Dermis blood vessel endothelial cell (primary cell): ENCODE results near the gene HORMAD2. TPM values are rescaled to one million over a fixed set of nuclear protein-coding genes. Genes with fewer than 3 reads are reported as not detected.
A peak's percentile ranks its signal among the peaks of the same experiment; 100 is the strongest.

Source experiments
- DNase-seq: peaks from one replicate; pipeline ENCODE4 v3.0.0; 2010
- total RNA-seq: library from RNA; depleted of rRNA; stranded (reverse); fragments of >200 nt; gene quantifications from 2 replicates; pipeline ENCODE4 v1.2.3, GENCODE V29; 2014

The HORMAD2 gene
- total RNA-seq, 1 donor from 2014 or later, result not detected

DNA sequence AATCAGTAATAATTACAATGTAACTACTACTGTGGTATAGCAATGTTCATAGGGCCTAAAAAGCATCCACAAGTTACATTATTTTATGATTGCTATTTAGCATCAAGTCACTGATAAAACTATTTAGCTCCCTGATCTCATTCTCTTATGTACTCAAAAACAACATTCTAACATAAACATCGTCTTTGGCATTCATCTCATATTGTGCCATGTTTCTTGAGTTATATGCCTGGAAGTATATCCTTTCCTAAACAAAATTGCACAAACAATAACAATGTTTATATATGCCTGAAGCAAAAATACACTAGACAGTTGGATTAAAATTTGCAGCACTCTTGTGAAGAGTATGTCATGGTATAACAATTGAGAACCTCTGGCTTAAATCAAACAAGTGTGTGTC lies 34.1 kb downstream of the HORMAD2 start:
- DNase-seq, result no peak

GRCh38 chr22:30115705-30116104 lies 35.4 kb downstream of the HORMAD2 start:
- no peak for DNase-seq

- peak; percentile 3 for DNase-seq
Observed at GRCh38 chr22:30116362-30117117, 36.3 kb downstream of the HORMAD2 start.

GRCh38 chr22:30117256-30117655 lies 37.0 kb downstream of the HORMAD2 start:
- no peak for DNase-seq

DNA sequence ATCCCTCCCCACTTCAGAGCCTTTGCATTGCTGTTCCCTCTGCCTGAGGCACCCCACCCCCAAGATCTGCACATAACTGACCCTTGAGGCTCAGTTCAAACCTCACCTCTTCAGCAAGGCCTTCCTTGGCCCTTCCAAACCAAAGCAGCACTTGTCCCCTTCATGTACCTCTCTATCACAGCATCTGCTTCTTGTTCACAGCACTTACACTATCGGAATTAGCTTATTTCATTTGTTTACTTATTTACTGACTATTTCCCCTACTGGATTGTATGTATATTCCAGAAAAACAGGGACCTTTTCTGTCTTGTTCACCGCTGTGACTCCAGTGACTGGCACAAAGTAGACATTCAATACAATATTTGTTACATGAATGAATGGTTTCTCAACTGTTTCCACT lies 38.0 kb downstream of the HORMAD2 start:
- no peak for DNase-seq

- DNase-seq, result no peak
Observed at GRCh38 chr22:30121960-30122359, 41.7 kb downstream of the HORMAD2 start.

- DNase-seq, result no peak
Observed at GRCh38 chr22:30123463-30123862, 43.2 kb downstream of the HORMAD2 start.

DNA sequence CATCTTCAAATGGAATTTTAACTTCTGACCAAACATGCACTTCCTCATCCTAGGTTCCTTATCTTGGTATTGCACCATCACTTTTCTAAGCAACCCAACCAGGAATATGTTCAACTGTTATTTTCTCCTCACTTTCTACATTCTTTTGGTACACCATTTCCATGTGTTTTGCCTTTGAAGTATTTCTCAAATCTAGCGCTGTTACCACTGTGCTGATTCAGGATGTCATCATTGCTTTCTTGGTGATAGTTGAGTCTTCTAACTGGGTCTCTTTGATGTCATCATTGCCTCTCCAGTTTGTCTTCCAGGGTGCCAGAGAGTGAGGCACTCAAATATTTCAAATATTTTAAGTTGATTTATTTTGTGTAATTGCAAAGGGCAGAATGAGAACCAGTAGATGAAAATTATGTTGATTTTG lies 47.5 kb downstream of the HORMAD2 start:
- DNase-seq, result no peak

GRCh38 chr22:30128511-30128910 lies 48.2 kb downstream of the HORMAD2 start:
- no peak for DNase-seq

DNA sequence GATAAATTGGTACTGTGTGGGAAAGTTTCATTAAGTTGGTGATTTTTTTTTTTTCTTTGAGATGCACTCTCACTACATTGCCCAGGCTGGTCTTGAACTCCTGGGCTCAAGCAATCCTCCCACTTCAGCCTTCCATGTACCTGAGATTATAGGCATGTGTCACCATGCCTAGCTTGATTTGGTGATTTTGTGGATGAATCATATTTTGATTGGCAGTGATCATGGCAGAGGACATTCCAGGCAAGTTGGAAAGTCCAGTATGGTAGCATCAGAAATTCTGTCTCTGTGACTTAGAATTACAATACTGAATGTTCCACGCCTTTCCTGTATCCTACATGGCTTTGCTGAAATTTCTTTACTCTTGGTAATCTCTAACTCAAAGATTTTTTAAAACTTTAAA lies 49.4 kb downstream of the HORMAD2 start:
- no peak for DNase-seq

DNA sequence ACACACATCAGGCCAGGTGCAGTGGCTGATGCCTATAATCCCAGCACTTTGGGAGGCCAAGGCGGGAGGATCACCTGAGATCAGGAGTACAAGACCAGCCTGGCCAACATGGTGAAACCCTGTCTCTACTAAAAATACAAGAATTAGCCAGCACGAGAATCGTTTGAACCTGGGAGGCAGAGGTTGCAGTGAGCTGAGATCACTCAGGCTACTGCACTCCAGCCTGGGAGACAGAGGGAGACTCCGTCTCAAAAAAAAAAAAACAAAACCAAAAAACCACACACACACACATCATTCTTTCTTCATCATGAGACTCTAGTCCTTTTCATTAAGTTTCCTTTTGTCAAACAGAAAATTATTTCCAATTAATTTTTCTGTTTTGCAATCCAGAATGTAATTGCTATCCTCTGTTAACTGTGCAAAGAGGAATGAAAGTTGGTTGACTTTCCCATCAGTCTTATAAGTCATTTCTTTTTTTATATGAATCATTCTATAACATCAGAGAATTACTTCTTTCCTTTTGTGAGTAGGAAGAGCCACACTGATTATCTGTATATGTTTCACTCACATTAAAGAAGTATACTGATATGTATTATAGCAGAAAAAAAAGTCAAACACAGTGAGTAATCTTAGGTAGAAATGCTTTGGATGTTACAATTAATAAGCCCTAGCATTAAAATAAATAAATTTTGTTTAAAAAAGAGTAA lies 52.2 kb downstream of the HORMAD2 start:
- DNase-seq, result no peak

DNA sequence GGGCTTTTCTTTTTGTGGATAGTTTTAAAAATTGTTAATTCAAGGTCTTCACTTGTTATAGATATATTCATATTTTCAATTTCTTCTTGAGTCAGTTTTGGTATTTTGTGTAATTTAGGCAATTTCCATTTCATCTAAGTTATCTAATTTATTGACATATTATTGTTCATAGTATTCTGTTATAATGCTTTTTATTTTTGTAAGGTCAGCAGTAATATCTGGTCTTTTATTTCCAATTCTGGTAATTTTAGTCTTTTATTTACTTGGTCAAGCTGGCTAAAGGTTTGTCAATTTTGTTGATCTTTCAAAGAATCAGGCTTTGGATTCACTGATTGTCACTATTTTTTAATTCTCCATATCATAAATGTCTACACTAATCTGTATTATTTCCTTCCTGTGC lies 60.1 kb downstream of the HORMAD2 start:
- no peak for DNase-seq

DNA sequence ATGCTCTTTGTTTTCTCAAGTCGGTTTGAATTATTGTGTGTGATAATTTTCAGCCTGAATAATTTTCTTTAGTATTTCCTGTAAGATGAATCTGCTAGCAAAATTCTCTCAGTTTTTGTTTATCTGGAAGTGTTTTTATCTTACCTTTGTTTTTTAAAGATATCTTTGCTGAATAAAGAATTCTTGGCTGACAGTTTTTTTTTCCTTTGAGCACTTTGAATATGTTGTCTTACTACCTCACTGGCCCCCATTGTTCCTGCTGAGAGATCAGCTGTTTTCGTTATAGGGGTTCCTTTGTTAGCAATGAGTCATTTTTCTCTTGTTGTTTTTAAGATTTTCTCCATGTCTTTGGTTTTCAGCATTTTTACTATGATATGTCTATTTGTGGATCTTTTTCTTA lies 63.0 kb downstream of the HORMAD2 start:
- no peak for DNase-seq

DNA sequence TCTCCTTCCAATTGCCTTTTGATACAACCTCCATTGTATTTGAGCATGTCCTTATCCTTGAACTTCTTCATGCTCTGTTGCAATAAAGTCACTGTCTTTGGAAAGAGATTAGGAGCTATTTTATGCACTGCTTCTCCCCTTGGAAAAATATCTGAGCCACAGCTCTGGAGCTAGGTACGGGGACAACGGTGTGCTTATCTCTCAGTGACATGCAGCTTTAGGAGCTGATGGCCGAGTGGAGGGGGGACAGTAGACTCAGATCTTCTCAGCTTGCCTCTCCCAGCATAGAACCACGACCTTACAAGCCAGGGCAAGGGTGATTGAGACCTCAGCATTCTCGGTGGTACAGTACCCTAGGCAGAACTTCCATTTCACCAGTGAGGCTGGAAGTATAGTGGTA lies 64.1 kb downstream of the HORMAD2 start:
- no peak for DNase-seq

DNA sequence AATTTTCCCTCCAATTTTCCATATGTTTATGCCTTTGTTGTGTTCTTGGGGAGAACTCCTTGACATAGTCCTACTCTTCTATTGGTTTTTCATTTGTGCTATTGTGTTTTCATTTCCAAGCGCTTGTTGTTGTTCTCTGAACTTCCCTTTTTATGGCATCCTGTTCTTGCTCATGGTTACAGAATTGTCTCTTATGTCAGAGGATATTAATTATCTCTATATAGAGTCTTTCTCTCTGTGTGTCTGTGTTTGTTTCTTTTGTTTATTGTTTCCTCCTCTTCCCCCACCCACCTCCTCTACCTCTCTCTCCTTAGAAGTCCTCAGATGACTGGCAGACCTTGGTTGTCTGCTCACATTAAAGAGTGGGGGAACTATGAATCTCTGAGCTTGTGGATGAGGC lies 69.9 kb downstream of the HORMAD2 start:
- no peak for DNase-seq

DNA sequence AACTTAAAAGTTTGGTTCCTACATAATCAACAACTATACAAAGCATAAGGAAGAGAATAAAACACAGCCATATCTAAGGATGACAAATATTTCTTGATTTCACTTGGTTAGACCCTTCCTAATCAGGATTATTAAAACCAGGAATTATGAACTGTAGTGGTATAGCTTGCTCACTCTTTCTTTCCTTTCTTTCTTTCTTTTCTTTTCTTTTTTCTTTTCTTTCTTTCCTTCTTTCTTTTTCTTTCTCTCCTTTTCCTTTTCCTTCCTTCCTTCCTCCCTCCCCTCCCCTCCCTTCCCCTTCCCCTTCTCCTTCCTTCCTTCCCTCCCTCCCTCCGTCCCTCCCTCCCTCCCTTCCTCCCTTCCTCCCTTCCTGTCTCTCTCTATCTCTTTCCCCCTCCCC lies 78.0 kb downstream of the HORMAD2 start:
- no peak for DNase-seq

GRCh38 chr22:30158744-30159500 lies 78.7 kb downstream of the HORMAD2 start:
- no peak for DNase-seq

DNA sequence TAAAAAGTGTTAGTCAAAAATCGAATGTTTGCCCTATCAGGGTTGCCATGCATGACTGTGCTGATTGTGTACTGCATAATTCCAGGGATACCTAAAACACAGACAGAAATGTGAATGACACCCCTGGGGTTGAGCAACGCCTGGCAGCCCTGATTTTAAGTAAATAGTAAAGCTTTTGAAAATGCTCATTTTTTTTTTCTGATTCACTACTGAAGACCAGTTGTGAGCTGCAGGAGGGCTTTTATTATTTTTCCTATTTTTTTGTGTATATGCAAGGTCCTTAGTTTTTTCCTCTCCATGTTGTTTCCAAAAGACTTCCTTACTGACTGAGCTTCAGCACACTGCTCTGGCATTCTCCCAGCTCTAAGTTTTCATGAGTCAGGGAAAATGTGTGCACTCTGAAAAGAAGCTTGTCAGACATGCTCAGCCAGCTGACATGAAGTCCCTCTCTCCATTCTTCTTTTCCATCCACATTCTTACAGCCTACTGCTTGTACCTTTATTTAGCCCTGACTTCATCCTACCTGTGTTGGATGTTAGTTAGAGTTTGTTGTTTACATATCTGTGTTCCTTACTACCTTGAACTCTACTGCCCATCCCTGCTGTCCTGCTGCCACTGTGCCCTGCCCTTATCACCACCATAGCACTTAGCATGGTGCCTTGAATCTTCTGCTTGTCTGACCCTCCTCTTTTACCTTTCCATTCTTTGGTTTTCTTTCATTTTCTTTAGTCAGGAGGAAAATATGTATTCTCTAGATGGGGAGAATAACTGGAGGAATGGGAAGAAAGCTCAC lies 79.5 kb downstream of the HORMAD2 start:
- peak; percentile 11 for DNase-seq

- no peak for DNase-seq
Observed at GRCh38 chr22:30161051-30161469, 80.8 kb downstream of the HORMAD2 start.

GRCh38 chr22:30167296-30167695 lies 87.0 kb downstream of the HORMAD2 start:
- no peak for DNase-seq

GRCh38 chr22:30167734-30168133 lies 87.5 kb downstream of the HORMAD2 start:
- no peak for DNase-seq

DNA sequence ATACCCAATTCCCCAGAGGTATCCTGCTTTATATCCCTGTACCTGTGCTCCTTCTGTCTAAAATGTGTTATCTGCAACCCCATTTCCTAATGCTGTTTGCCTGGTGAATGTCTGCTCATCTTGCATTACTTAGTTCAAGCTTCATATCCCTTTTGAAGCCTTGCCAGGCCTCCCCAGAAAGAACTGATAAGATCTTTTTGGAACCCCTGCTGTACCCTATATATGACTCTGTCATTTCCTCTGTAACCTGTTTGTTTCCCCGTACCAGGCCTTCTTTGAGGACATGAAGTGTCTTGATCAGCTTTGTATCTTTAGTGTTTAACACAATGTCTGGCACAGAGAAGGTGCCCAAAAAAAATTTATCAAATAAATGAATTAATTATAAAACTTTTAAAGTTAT lies 88.7 kb downstream of the HORMAD2 start:
- DNase-seq, result no peak

- DNase-seq, result no peak
Observed at GRCh38 chr22:30170129-30170528, 89.9 kb downstream of the HORMAD2 start.
